ENCODE measurements around the gene ARFGAP1. TPM values are rescaled to one million over a fixed set of nuclear protein-coding genes. Genes with fewer than 3 reads are reported as not detected.

ARFGAP1 gene
- total and polyA plus RNA-seq, 2 donors (not counting 3 experiments of a cell fraction or from before 2014, with no cell fraction given): 93.7 to 126 TPM

GRCh38 chr20:63298731-63299312 is 26.2 kb downstream of the ARFGAP1 start:
- DNase-seq (ENCODE audit: low read depth, low spot score) (no peak), FAIRE-seq (no peak)
- Histone ChIP-seq H3K4me3 (replicated peaks in 1 of 3; ENCODE audit: insufficient read depth in 1 of 3, low read depth in 1 of 3, low read length in 3 of 3) (no peak overlapping the region), H3K9me3 (replicated peaks; ENCODE audit: control insufficient read depth, insufficient read depth, low read length) (no peaks in the 10 kb centered on the region), H3K27ac (ENCODE audit: insufficient read depth, low read depth, low read length) (no peak overlapping the region), H3K27me3 (ENCODE audit: control insufficient read depth in 2 of 2, insufficient read depth in 2 of 2, low read length in 2 of 2) (peaks cover 8 to 12% of the 10 kb centered on the region in 2 experiments), H3K4me2 (ENCODE audit: insufficient read depth, low read length) (no peak overlapping the region), H3K79me2 (ENCODE audit: control insufficient read depth, insufficient read depth, low read length) (no peaks in the 10 kb centered on the region), H4K20me1 (replicated peaks; ENCODE audit: control insufficient read depth, extremely low read depth, insufficient read depth, low read length) (no peaks in the 10 kb centered on the region), H3K36me3 (ENCODE audit: control insufficient read depth in 2 of 2, extremely low read depth in 1 of 2, insufficient read depth in 2 of 2, low read length in 2 of 2) (no peaks in the 10 kb centered on the region), H2AFZ (ENCODE audit: low read depth, low read length) (no peak overlapping the region), H3K9me1 (replicated peaks; ENCODE audit: control insufficient read depth, extremely low read depth, insufficient read depth, low read length) (no peaks in the 10 kb centered on the region), H3K4me1 (ENCODE audit: control insufficient read depth, extremely low read depth, insufficient read depth, low read length) (no peaks in the 10 kb centered on the region), H3K9ac (replicated peaks; ENCODE audit: extremely low read depth, insufficient read depth, low read length) (no peak overlapping the region)
- no TSS peak for BruUV-seq (replicated peaks)
- ChIA-PET CTCF (interaction anchor here (1.2 to 7.8 kb wide), 2 partner anchors 11 to 76 kb away, joined by 5 to 45 read pairs; no protein-coding TSS in a partner anchor), POLR2A (no interaction called here)
- dilution Hi-C loops (cut with MboI; ENCODE audit: extremely low pct_ligation_motif_present, low sequenced_read_pairs): no loop called here
- no peak for TF ChIP-seq JUN (IDR thresholded peaks at IDR 0.05; ENCODE audit: borderline replicate concordance, insufficient read depth, insufficient read length, low read depth)
- TF ChIP-seq MAX (IDR thresholded peaks at IDR 0.05; ENCODE audit: insufficient read depth, insufficient read length): no peak
- TF ChIP-seq GATA2 (IDR thresholded peaks at IDR 0.05; ENCODE audit: insufficient read depth, insufficient read length, low read depth, low read length): no peak
- no peak for TF ChIP-seq MYC (IDR thresholded peaks at IDR 0.05; ENCODE audit: low read depth, low read length)
- no peak for TF ChIP-seq POLR2A (IDR thresholded peaks at IDR 0.05; ENCODE audit: low read depth, low read length)
- TF ChIP-seq POLR2AphosphoS5 (IDR thresholded peaks at IDR 0.05; ENCODE audit: insufficient read depth, low read depth, low read length): no peak
- no peak for TF ChIP-seq FOS (IDR thresholded peaks at IDR 0.05; ENCODE audit: borderline replicate concordance, insufficient read depth, low read length)
- TF ChIP-seq EZH2 (IDR thresholded peaks at IDR 0.05; ENCODE audit: borderline replicate concordance, low read depth, low read length, severe bottlenecking): no peak
- no peak for TF ChIP-seq CTCF (IDR thresholded peaks at IDR 0.05; ENCODE audit: extremely low read depth in 1 of 2, insufficient read depth in 1 of 2, low read depth in 1 of 2, low read length in 2 of 2)
- intact Hi-C loops (cut with micrococcal nuclease): no loop called here
